ENCODE results near the gene DDX31. TPM values are rescaled to one million over a fixed set of nuclear protein-coding genes. Genes with fewer than 3 reads are reported as not detected.

The DDX31 gene
- total RNA-seq, 1 donor from 2014 or later = 17.4 TPM

DNA sequence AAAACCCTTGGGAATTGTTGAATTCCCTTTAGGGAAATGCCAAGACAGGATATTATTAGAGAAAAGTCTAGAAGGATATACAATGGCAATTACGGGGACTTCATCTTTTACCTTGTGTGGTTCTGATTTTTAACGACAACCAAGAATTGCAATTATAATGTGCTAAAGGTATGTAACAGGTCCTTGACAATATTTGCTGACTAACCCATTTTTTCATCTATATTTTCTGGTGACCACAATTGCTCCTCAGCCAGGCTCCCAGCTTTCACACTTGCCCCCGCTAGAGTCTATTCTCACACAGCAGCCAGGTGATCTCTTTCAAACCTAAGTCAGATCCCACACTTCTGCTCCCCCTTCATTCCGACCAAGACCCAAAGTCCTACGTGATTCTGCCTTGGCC, 53.1 kb downstream of the DDX31 start:
- intact Hi-C loops (cut with DNase I) = no loop called here
- no peak overlapping the region for H3K4me3 ChIP-seq
- no peak for ATAC-seq
- no peaks in the 10 kb centered on the region for H3K9me3 ChIP-seq
- H3K27me3 ChIP-seq = no peaks in the 10 kb centered on the region
- H3K27ac ChIP-seq = no peak overlapping the region
- H3K36me3 ChIP-seq = peaks cover 81% of the 10 kb centered on the region
- no peak for TF ChIP-seq CTCF (IDR thresholded peaks at IDR 0.05)
- no peaks in the 10 kb centered on the region for H3K4me1 ChIP-seq
- no peak for DNase-seq

- no peak for TF ChIP-seq CTCF (IDR thresholded peaks at IDR 0.05)
- intact Hi-C loops (cut with DNase I) = no loop called here
- Histone ChIP-seq H3K36me3 (peaks cover 85% of the 10 kb centered on the region), H3K27me3 (no peaks in the 10 kb centered on the region), H3K27ac (no peak overlapping the region), H3K4me3 (no peak overlapping the region), H3K4me1 (no peaks in the 10 kb centered on the region), H3K9me3 (no peaks in the 10 kb centered on the region)
- ATAC-seq (no peak), DNase-seq (no peak)
These were observed 54.0 kb downstream of the DDX31 start for GRCh38 chr9:132615774-132616173.

GRCh38 chr9:132614324-132614723, 55.5 kb downstream of the DDX31 start:
- H3K27me3 ChIP-seq = no peaks in the 10 kb centered on the region
- H3K9me3 ChIP-seq = no peaks in the 10 kb centered on the region
- H3K36me3 ChIP-seq = peaks cover 91% of the 10 kb centered on the region

GRCh38 chr9:132610661-132611060, 59.1 kb downstream of the DDX31 start:
- H3K9me3 ChIP-seq = no peaks in the 10 kb centered on the region
- H3K4me3 ChIP-seq = no peak overlapping the region
- H3K36me3 ChIP-seq = peaks cover 79% of the 10 kb centered on the region
- DNase-seq = no peak
- TF ChIP-seq CTCF (IDR thresholded peaks at IDR 0.05) = no peak
- H3K4me1 ChIP-seq = no peaks in the 10 kb centered on the region
- no peaks in the 10 kb centered on the region for H3K27me3 ChIP-seq
- no peak overlapping the region for H3K27ac ChIP-seq
- no peak for ATAC-seq
- intact Hi-C loops (cut with DNase I) = no loop called here

More at GRCh38 chr9:132614324-132614723, 55.5 kb downstream of the DDX31 start:
- ATAC-seq (no peak), DNase-seq (no peak)
- no peak for TF ChIP-seq CTCF (IDR thresholded peaks at IDR 0.05)
- H3K4me1 ChIP-seq = no peaks in the 10 kb centered on the region
- no peak overlapping the region for H3K27ac ChIP-seq
- intact Hi-C loops (cut with DNase I) = no loop called here
- no peak overlapping the region for H3K4me3 ChIP-seq

DNA sequence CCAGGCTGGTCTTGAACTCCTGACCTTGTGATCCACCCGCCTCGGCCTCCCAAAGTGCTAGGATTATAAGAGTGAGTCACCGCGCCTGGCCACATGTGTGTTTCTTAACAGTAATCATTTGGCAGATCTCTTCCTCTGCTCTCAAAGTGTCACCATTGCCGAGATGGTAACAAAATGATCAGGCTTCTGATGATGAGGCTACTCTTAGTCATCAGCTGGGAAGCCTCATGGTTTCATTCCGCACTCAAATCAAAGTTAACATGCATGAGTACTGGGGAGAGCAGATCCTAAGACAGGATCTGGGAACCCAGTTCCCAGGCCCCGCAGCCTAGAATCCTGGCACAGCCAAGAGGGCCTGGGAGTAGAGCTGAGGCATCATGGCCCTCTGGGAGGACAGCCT, 60.0 kb downstream of the DDX31 start:
- H3K9me3 ChIP-seq = no peaks in the 10 kb centered on the region
- no peak overlapping the region for H3K4me3 ChIP-seq
- H3K27ac ChIP-seq = no peak overlapping the region
- peaks cover 71% of the 10 kb centered on the region for H3K36me3 ChIP-seq
- DNase-seq (no peak), ATAC-seq (no peak)
- no peaks in the 10 kb centered on the region for H3K4me1 ChIP-seq
- H3K27me3 ChIP-seq = no peaks in the 10 kb centered on the region
- TF ChIP-seq CTCF (IDR thresholded peaks at IDR 0.05) = no peak
- intact Hi-C loops (cut with DNase I) = no loop called here

- H3K4me3 ChIP-seq = no peak overlapping the region
- no peaks in the 10 kb centered on the region for H3K9me3 ChIP-seq
- ATAC-seq (no peak), DNase-seq (no peak)
- H3K27me3 ChIP-seq = no peaks in the 10 kb centered on the region
- no peak overlapping the region for H3K27ac ChIP-seq
- no peak for TF ChIP-seq CTCF (IDR thresholded peaks at IDR 0.05)
- peaks cover 65% of the 10 kb centered on the region for H3K36me3 ChIP-seq
- no peaks in the 10 kb centered on the region for H3K4me1 ChIP-seq
- intact Hi-C loops (cut with DNase I) = no loop called here
These were observed 60.6 kb downstream of the DDX31 start for GRCh38 chr9:132609184-132609583.
